GM19372 (cell line): ENCODE results near the gene MST1.

Experiments
- ATAC-seq: cut with Tn5 transposase; IDR thresholded peaks from one replicate; pipeline ENCODE4 v1.9.1; 2021; ENCODE audit warnings: mild to moderate bottlenecking, low read depth, moderate library complexity; ENCODE audit not compliant: unreplicated experiment

MST1 gene

DNA sequence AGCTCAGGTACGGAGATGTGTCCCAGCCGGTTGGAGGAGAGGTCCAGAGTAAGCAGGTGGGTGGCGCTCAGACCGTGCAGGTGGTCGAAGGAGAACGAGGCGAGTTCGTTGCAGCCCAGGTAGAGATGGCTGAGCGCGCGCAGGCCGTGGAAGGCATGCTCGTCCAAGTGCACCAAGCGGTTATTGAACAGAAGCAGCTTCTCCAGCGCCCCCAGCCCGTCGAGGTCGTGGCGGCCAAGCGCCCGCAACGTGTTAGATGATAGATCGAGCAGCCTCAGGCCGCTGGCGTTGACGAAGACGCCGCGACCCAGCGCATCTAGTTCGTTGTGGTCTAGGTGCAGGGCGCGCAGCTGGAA, 29.6 kb upstream of the MST1 start:
- ATAC-seq = no peak

DNA sequence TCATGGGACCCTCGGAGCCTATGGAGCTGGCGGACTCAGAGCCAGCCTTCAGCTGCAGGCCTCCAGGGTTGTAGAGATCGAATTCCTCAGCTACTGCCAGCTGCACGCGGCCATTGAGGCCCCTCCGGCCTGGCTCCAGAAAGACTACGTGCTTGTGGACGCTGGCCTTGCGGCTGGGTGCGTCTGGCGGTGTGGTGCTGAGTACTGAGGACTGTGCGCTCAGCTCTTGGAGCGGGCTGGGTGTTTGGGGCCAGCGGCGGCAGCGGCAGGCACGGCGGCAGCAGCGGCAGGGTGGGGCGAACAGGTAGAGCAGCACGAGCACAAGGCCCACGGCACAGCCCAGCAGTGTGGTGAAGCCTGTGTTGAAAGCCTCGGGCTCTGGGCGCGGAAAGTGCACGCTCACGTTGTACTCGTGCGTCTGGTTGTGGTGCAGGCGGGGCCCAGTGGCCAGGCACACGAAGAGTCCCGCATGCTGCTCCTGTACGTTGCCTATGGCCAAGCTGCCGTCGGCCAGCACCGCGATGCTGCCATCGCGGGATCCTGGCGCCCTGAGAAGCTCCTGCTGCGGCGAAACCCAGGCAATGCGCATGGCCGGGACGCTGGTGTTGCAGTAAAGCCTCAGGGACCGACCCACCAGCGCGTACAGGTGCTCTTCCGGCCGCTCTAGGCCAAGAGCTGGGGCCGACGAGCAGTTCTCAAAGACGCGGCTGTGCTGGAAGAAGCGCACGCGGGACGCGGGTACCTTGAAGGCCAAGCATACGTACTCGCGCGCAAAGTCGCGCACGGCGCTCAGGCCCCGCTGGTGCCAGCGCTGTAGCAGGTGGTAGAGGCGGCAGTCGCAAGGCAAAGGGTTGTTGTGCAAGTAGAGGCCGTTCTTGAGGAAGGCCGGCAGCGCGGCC, 28.9 kb upstream of the MST1 start:
- no peak for ATAC-seq

DNA sequence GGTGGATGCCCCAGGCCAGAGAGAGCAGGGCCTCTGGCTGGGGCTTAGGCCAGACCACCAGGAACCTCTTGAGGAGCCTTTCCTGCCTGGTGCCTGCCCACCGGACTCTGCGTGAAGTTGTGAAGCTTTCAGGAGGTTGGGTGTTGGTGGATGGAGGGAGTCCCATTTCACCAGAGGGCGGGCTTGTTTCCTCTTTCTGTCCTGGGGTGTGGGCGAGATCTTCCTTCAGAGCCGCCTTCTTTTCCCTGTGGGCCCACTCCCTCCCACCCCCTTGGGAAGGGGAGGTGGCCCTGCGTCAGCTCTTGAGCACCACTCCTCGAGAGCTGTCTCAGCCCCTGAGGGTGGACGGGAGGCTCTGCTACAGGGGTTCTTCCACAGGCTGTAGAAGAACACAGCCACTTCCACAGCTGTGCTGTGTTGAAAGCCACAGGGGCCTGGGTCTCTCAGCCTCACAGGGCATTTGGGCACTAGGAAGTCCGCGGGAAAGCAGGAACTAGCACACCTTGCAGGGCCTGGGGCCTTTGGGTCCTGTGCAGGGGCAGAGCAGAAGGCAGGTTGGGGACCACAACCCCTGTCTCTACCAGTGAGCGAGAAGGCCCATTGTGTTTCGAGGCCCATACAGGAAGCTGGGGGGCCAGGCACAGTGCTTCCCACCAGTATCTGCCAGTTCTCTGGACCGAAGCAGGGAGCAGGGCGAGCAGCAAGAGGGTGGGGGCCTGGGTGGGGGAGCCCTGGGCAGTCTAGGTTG, 28.1 kb upstream of the MST1 start:
- ATAC-seq = no peak

DNA sequence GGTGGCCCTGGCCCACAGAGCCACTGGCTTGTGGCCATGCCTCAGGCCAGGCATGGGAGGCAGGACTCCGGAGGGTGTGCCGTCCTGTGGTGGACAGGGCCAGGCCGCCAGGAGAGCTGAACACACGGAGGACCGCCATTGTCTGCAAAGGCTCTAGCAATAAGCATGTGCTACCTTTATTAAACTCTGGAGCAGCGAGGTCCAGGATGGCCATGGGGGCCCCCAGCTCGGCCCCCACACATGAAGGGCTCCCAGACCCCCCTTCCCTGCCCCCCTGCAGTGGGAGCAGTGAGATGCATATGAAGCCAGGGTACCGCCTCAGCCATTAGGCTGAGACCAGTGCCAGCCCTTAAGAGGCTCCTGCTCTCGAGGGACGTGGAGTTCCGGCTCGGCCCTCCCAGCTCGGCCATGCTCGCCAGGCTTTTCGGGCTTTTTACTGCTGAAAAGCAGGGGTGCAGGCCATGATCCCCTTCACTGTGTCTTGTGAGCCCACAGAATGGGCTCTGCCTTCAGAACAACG, 27.5 kb upstream of the MST1 start:
- no peak for ATAC-seq

DNA sequence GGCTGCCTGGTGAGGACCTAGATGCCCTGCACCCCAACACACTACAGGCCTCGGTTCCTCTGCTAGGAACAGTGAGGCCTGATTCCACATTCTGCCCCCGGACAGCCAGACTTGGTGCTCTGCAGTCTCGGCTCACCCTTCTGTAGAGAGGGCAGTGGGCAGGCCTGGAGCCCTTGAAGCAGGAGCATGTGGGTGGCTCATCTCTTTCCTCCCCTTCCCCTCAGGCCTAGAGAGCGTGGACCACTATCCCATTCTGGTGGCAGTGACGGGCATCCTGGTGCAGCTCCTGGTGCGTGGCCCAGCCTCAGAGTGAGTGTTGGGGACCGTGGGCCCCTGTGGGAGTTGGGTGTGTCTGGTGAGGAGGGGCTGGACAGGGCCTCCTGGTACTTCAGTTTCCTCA, 26.9 kb upstream of the MST1 start:
- no peak for ATAC-seq

DNA sequence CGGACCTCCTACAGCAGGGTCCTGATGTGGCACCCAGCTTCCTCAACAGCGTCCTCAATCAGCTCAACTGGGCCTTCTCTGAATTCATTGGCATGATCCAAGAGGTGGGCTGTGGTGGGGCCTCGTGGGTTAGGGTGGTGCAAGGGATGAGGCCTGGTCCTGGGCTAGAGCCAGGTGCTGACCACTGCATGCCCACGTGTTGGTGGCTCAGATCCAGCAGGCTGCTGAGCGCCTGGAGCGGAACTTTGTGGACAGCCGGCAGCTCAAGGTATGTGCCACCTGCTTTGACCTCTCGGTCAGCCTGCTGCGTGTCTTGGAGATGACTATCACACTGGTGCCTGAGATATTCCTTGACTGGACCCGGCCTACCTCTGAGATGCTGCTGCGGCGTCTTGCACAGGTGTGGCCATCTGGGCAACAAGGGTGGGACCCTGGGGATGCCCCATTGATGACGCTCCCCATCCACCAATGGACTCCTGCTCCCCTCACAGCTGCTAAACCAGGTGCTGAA, 26.4 kb upstream of the MST1 start:
- ATAC-seq = no peak

DNA sequence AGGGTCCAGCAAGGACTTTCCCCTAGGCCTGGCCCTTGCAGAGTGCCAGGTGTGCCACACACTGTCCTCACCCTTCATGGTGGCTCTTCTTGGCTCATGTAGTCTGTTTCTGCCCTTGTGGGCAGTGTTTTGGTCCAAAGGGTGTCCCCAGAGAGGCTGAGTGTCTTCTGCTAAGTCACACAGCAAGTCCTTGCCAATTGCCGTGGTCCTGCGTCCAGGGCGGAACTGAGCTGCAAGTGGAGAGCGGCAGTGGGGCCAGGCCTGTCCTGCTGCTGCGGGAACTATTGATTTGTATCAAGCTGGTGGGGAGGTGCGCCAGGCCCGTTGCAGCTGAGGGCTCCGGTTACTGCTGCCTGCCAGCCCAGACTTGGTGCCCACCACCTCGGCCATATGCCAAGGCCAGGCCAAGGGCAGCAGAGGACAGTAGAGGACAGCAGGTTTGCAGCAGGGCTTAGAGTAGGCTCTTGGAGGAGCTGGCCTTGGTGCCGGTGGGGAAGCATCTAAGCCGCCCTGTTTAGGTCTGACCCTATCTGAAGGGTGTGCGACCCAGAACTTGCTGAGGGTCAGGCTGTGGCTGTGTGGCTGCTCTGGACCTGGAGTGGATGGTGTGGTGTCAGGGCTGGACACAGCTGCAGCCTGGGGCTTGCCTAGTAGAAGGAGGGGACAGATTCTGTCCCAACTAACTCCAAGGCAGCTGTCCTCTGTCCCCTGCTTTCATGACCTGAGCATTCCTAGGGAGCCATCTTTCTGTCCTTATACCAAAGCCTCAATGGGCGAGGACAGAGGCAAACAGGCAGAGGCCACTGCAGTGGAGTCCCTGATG, 25.7 kb upstream of the MST1 start:
- ATAC-seq = no peak

DNA sequence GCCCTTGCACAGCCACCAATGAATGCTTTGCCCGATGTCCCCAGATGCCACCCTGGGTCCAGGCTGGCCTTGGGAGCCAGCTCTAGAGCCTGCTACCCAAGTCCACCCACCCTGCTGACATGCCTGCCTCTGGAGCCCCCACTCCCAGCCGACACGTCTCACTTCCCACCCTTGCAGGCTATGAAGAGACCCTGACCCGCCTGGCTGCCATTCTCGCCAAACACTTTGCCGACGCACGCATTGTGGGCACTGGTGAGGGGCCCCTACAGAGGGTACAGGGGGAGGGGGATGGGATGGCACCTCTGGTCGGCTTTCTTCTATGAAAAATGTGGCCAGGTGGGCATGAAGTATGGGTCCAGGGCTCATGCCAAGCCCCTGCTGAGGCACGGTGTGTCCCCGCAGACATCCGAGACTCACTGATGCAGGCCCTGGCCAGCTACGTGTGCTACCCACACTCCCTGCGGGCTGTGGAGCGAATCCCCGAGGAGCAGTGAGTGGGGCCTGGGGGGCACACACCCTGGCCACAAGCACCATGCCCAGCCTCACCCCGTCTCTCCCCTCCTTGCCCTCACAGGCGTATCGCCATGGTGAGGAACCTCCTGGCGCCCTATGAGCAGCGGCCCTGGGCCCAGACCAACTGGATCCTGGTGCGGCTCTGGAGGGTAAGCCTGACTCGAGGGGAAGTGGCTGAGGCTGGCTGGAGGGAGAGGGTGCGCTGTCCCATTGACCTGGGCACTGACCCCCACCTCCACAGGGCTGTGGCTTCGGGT, 24.2 kb upstream of the MST1 start:
- no peak for ATAC-seq

DNA sequence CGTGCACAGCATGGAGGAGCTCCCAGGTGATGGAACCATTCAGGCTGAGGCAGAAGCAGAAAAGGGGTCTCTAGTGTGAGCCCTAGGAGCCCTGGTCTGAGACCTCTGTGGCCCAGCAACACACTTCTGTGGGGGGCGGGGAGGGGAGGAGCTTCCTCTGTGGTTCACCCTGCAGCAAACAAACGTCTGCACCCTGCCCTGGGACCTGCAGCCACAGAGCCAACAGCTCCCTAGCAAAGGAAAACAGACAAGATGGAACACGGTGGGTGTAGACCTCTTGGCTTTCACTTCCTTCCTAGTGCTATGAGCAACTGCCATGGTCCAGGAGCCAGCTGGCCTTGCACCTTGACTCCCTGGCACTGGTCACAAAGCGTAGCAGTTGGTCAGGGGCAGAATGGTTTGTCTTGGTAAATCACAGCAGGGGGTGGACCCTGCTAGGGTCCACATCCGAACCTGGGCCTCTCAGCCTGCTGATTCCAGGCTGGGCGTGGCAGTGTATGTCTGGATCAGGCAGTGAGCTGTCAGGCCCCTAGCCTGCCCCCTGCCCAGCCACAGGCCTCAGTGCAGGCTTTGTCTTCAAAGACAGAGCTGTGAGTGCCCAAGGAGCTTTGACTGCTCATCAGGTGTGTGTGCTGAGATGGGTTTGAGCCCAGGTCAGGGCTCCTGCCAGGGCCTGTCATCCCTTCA, 23.5 kb upstream of the MST1 start:
- no peak for ATAC-seq

DNA sequence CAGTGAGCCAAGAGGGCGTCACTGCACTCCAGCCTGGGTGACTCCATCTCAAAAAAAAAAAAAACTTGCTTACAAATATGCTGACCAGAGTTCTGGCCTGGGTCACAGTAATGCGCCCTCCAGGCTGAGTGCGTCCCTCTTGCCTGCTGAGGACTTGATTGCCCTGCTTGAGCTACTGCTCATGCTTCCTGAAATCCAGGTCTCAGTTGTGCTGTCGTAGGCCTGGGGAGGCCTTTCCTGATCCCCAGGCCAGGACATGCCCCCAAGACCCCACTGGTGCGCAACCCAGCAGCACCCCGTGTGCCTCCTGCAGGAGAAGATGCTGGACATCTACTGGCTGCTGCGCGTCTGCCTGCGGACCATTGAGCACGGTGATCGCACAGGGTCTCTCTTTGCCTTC, 22.9 kb upstream of the MST1 start:
- no peak for ATAC-seq

DNA sequence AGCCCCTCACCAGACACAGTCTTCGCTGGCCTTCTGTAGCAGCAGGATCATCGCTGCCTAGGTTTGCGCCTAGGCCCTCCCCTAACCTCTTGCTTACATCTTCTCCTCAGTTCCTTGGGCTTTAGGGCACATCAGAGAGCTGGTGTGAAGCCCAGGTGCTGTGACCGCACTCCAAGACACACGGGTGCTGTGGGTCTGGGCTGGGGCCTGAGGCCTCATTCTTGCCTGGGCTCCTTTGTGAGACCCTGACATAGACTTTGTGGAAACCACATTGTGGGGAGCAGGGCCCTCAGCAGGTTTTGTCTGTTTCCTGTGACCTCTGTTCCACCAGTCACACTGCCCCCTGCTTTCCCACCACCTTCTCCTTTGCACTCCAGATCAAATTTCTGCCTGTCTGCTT, 22.2 kb upstream of the MST1 start:
- no peak for ATAC-seq

DNA sequence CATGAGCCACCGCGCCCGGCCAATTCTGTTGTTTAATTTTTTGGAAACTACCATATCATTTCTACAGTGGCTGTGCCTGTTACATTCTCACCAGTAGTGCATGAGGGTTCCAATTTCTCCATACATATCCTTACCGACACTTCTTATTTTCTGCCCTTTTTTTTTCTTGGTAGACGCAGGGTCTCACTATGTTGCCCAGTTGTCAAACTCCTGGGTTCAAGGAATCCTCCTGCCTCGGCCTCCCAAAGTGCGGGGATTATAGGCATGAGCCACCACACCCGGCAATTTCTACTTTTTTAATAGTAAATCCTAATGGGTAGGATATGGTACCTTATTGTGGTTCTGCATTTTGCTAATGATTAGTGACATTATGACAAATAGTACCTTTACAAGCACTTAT, 20.6 kb upstream of the MST1 start:
- no peak for ATAC-seq

DNA sequence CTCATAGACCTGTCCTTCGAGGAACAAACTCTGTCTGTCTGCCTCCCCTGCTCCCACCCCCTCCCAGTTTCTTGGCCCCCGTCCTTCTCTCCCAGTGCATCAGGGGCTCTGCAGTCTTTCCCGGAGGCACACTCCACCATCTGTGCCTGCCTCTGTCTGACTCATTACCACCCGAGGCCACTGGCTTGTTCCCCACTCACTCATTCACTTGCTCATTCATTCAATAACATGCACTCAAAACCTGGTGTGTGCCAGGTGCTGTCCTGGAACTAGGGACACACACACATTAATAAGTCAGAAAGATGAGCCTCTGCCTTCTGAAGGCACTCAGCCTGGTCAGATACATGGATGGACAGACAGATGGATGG, 17.8 kb upstream of the MST1 start:
- no peak for ATAC-seq

DNA sequence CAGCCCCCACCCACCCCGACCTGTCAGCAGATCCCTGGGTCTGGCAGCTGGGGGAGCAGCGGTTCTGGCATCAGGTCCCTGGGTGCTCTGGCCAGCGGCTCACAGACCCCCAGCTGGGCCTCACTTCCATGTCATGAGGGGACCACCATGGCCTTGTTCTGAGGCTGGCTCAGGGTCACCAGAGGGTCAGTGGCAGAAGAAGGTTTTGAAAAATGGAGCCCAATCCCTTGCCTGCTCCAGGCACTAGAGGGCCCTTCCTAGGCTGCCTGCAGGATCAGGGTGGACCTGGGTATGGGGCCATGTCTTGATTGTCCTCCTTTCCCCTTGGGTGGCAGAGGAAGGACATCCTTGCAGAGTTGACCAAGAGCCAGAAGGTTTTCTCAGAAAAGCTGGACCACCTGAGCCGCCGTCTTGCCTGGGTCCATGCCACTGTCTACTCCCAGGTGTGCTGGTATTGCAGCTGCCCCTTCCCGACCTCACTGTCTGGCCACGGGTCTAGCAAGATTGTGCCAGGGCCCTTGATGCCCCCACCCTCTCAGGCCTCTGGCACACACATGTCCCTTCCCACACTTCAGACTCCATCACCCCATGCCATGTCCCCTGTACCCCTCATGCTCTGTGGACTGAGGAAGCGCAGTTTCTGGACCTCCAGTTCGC, 17.3 kb upstream of the MST1 start:
- ATAC-seq = no peak

DNA sequence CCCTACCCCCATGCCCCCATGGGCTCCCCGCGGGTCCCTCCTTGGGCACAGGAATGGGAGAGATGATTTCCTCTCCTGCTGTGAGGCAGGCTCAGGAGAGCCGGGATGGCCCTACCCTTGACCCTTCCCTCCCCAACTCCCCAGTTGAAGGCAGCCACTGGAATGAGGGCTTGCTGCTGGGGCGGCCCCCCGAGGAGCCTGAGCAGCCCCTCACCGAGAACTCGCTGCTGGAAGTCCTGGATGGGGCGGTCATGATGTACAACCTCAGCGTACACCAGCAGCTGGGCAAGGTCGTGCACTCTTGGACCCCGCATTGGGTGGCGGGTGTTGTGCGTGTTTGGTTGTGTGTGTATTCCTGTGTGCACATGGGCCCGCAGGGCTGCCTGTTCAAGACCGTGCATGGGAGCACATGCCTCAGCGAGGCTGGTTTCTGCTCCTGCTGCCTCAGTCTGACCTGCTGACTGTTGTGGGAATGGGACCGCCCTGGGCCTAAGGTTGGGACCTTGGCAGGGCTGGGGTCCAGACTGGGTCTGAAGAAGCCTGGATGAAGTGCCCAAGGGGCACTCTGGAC, 16.2 kb upstream of the MST1 start:
- no peak for ATAC-seq

DNA sequence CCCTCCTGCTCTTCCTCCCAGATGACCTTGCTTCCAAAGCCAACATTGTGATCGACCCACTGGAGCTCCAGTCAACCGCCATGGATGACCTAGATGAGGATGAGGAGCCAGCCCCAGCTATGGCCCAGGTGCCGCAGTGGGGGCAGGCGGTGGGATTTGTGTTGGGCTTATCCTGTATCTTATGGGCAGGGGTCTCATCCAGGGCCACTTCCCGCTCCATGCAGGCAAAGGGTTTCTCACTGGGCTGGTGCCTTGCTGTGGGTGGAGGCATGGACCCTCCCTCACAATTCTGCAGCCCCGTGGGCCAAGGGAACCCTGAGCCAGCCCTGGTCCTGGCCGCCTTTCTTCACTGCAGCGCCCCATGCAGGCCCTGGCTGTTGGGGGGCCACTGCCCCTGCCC, 15.4 kb upstream of the MST1 start:
- no peak for ATAC-seq

DNA sequence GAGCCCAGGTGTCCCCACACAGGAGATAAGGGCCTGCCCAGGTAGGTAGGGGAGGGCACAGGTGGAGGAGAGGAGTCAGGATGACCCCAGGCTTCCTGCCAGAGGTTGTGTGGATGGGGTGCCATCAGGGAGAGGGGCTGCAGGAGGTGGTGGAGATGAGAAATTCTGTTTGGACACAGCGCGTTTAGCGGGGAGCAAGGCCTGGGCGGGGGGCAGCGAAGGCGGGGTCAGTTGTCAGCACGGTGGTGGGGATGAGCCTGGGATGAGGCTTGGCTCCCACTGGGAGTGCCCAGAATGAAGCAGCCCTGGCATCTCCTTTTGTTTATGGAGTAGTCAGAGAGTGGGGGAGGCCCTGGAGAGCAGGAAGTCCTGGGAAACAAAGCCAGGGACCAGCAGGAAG, 14.7 kb upstream of the MST1 start:
- no peak for ATAC-seq

DNA sequence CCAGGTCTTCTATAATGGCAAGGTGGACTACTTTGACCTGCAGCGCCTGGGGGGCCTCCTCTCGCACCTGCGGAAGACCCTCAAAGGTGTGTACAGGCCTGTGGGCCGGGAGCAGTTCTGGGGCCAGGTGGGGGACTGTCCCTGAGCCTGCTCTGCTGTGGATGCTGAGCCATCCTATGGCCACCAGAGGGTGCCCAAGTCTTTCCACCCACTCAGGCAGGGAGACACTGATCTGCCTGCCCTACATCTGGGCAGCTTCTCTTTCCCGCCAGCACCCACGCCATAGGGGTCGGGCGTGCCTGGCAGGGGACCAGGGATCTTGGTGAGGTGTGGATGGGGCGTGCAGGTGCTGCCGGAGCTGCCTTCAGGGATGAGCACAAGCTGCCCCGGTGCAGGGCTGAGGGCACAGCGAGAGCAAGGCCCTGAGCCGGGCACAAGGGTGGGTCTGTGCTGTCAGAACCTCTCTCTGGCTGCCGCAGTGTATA, 14.2 kb upstream of the MST1 start:
- no peak for ATAC-seq

DNA sequence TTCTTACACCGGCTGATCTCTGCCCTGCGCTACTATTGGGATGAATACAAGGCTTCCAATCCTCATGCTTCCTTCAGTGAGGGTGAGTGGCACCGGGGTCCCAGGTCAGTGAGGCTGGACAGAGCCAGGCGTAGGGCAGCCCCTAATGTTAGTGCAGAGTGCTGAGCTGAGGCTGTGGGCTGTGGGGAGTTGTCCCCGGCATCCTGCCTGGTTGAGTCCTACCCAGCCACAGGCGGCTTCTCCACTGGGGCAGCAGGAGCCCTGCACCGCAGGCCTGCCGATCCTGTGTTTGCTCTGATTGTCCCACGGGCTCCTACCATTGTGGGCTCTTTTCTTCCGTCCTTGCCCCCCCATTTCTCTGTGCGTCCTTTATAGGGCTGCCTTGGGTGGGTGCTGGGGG, 13.4 kb upstream of the MST1 start:
- ATAC-seq = no peak
